Stomach (tissue), 4 donors: ENCODE measurements around the gene BBS1.

Experiments
- CTCF ChIP-seq, 7 experiments: fragments of 450-650 bp in 4 of 7; fragments of 200-600 bp in 3 of 7; sonication (generic) in 3 of 7; IDR thresholded peaks; one replicate each; pipeline ENCODE4 v1.5.1; 2016 to 2019; ENCODE audit warnings: antibody characterized with exemption in 7 of 7, control low read depth in 2 of 7, mild to moderate bottlenecking in 1 of 7
- POLR2A ChIP-seq, 4 donors: fragments of 450-650 bp; IDR thresholded peaks; one replicate each; pipeline ENCODE4 v1.6.1; 2016; ENCODE audit warnings: antibody characterized with exemption in 4 of 4, control low read depth in 2 of 4, mild to moderate bottlenecking in 1 of 4, moderate library complexity in 1 of 4
- POLR2AphosphoS5 ChIP-seq, 3 donors: sonication (generic); formaldehyde crosslinking; IDR thresholded peaks; one replicate each; pipeline ENCODE4 v1.6.1; 2016; ENCODE audit warnings: antibody characterized with exemption in 3 of 3

DNA sequence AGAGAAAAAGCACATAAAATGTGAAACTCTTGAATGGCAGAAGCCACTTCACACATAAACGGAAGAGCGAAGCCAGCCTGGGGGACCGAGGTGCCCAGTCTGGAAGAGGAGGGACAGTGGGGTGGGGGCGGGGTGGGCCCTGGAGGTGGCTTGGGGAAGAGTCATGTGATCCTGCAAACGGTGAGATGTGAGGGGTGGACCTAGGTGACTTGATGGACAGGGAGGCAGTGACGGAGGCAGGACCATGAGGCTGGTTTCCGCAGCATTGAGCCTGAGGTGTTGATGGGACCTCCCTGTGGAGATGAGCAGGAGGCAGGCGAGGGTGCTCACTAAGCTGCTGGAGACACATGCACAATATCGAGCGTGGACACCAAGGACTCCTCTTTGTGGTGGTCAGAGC lies 18.6 kb downstream of the BBS1 start:
- TF ChIP-seq POLR2A (IDR thresholded peaks at IDR 0.05) (no peak), CTCF (IDR thresholded peaks at IDR 0.05) (no peak), POLR2AphosphoS5 (IDR thresholded peaks at IDR 0.05) (no peak)
